Measurements from ENCODE around the gene MUC13.

The MUC13 gene

DNA sequence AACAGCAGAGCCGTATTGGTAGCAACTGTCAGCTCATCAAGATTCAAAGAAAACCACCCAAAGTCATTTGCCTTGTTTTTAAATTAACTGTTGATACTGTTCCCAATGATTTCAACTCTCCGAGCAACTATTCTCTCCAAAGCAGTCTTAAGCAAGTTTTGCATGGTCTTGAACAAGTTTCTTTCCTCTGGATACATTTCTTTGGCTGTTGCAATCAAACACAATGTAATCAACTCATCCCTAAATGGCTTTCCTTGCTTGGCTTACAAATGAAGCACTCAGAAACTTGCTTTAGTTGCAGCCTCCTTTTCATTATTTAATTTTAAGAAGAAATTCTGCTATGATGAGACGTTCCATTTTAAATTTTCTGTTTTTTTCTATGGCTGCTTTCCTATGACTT, 15.5 kb upstream of the MUC13 start:
- no peaks in the 10 kb centered on the region for H3K36me3 ChIP-seq (ENCODE audit: insufficient read depth)
- H3K4me2 ChIP-seq = no peak overlapping the region
- H3K4me3 ChIP-seq (IDR thresholded peaks at IDR 0.05; ENCODE audit: insufficient read depth, low read depth, low read length) = no peak overlapping the region
- H3K4me1 ChIP-seq (ENCODE audit: low read depth, poor library complexity, severe bottlenecking) = no peaks in the 10 kb centered on the region
- H4K20me1 ChIP-seq (ENCODE audit: insufficient read depth) = no peaks in the 10 kb centered on the region
- no peaks in the 10 kb centered on the region for H3K79me2 ChIP-seq (ENCODE audit: insufficient read depth, low read depth)
- TF ChIP-seq, protein P1, sequence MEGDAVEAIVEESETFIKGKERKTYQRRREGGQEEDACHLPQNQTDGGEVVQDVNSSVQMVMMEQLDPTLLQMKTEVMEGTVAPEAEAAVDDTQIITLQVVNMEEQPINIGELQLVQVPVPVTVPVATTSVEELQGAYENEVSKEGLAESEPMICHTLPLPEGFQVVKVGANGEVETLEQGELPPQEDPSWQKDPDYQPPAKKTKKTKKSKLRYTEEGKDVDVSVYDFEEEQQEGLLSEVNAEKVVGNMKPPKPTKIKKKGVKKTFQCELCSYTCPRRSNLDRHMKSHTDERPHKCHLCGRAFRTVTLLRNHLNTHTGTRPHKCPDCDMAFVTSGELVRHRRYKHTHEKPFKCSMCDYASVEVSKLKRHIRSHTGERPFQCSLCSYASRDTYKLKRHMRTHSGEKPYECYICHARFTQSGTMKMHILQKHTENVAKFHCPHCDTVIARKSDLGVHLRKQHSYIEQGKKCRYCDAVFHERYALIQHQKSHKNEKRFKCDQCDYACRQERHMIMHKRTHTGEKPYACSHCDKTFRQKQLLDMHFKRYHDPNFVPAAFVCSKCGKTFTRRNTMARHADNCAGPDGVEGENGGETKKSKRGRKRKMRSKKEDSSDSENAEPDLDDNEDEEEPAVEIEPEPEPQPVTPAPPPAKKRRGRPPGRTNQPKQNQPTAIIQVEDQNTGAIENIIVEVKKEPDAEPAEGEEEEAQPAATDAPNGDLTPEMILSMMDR (conservative IDR thresholded peaks at IDR 0.05; ENCODE audit: low read depth, low read length) = no peak
- H3K27me3 ChIP-seq (ENCODE audit: insufficient read depth, low read depth) = no peaks in the 10 kb centered on the region
- H3K9ac ChIP-seq = no peak overlapping the region
- H2AFZ ChIP-seq (ENCODE audit: low read depth) = no peak overlapping the region
- H3K27ac ChIP-seq = no peak overlapping the region

DNA sequence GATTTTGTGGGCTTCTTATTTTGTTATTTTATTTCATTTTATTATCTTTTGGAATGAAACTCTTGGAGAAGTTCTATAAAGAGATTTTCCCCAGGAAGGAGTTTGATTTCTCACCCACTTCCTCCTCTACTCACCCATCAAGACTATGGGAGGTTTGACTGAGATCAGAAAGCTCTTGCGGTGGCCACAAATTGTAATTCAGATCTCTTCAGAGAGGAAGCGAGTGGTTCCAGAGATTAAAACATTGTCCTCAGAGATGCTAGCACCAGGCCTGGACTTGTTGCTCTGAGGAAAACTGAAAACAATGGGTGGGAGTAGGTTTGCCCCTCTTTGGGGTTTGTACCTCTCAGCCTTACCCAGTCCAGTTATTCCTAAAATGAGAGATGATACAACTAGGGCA, 8.1 kb upstream of the MUC13 start:
- no peaks in the 10 kb centered on the region for H3K36me3 ChIP-seq (ENCODE audit: insufficient read depth)
- H3K4me3 ChIP-seq (IDR thresholded peaks at IDR 0.05; ENCODE audit: insufficient read depth, low read depth, low read length) = no peak overlapping the region
- no peak overlapping the region for H3K4me2 ChIP-seq
- no peaks in the 10 kb centered on the region for H3K4me1 ChIP-seq (ENCODE audit: low read depth, poor library complexity, severe bottlenecking)
- no peaks in the 10 kb centered on the region for H3K27me3 ChIP-seq (ENCODE audit: insufficient read depth, low read depth)
- TF ChIP-seq, protein P1 (conservative IDR thresholded peaks at IDR 0.05; ENCODE audit: low read depth, low read length) = no peak
- H4K20me1 ChIP-seq (ENCODE audit: insufficient read depth) = no peaks in the 10 kb centered on the region
- H3K9ac ChIP-seq = no peak overlapping the region
- H2AFZ ChIP-seq (ENCODE audit: low read depth) = no peak overlapping the region
- no peak overlapping the region for H3K27ac ChIP-seq
- H3K79me2 ChIP-seq (ENCODE audit: insufficient read depth, low read depth) = no peaks in the 10 kb centered on the region

DNA sequence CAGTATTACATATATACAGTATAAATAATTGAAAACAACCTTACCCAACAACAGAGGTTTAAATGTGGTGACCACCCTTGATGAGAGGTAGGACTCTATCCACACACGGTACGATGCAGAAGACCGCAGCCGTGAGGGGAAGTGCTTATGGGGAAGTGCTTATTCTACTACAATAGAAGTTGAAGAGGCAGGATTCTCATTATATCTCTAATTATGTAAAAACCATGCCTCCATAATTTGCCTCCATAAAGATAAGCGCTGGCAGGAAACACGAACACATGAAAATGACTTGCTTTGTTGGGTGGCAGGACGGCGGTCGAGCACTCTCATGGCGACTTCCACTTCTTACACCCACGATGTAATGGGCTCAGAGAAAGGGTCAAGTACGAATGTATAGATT, 7.2 kb upstream of the MUC13 start:
- TF ChIP-seq, protein P1 (conservative IDR thresholded peaks at IDR 0.05; ENCODE audit: low read depth, low read length) = no peak
- no peaks in the 10 kb centered on the region for H3K79me2 ChIP-seq (ENCODE audit: insufficient read depth, low read depth)

DNA sequence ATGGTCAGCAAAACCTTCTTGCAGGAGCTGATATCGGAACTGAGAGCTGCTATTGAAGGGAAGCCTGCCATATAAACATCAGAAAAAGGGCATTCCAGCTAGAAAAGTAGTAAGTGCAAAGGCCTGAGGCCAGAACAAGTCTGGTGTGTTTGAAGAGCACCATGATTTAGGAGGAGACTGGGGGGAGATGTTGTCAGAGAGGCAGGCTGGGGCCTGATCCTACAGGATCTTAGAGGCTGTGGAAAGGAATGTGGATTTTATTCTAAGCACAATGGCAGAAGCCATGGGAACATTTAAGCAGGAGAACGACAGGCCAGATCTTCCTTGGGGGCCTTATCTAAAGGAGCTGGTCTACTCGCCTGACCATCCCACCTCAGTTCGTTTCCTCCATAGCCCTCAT, 5.1 kb upstream of the MUC13 start:
- H3K27ac ChIP-seq = no peak overlapping the region
- TF ChIP-seq, protein P1 (conservative IDR thresholded peaks at IDR 0.05; ENCODE audit: low read depth, low read length) = no peak

More for the DNA sequence above, 7.2 kb upstream of the MUC13 start:
- no peak overlapping the region for H3K27ac ChIP-seq
- H3K27me3 ChIP-seq (ENCODE audit: insufficient read depth, low read depth) = no peaks in the 10 kb centered on the region
- H3K4me3 ChIP-seq (IDR thresholded peaks at IDR 0.05; ENCODE audit: insufficient read depth, low read depth, low read length) = no peak overlapping the region
- no peak overlapping the region for H3K9ac ChIP-seq
- no peak overlapping the region for H2AFZ ChIP-seq (ENCODE audit: low read depth)
- no peaks in the 10 kb centered on the region for H3K4me1 ChIP-seq (ENCODE audit: low read depth, poor library complexity, severe bottlenecking)
- H3K4me2 ChIP-seq = no peak overlapping the region
- H4K20me1 ChIP-seq (ENCODE audit: insufficient read depth) = no peaks in the 10 kb centered on the region
- H3K36me3 ChIP-seq (ENCODE audit: insufficient read depth) = no peaks in the 10 kb centered on the region

More for the DNA sequence above, 5.1 kb upstream of the MUC13 start:
- H3K9ac ChIP-seq = no peak overlapping the region
- H4K20me1 ChIP-seq (ENCODE audit: insufficient read depth) = no peaks in the 10 kb centered on the region
- no peaks in the 10 kb centered on the region for H3K79me2 ChIP-seq (ENCODE audit: insufficient read depth, low read depth)
- H3K27me3 ChIP-seq (ENCODE audit: insufficient read depth, low read depth) = no peaks in the 10 kb centered on the region
- no peak overlapping the region for H3K4me2 ChIP-seq
- H3K4me3 ChIP-seq (IDR thresholded peaks at IDR 0.05; ENCODE audit: insufficient read depth, low read depth, low read length) = no peak overlapping the region
- no peaks in the 10 kb centered on the region for H3K4me1 ChIP-seq (ENCODE audit: low read depth, poor library complexity, severe bottlenecking)
- no peaks in the 10 kb centered on the region for H3K36me3 ChIP-seq (ENCODE audit: insufficient read depth)
- no peak overlapping the region for H2AFZ ChIP-seq (ENCODE audit: low read depth)

Measured in KMS-11 (cell line).